Epithelial cell of umbilical artery (primary cell): Measurements from ENCODE around the gene PHYHD1. TPM values are rescaled to one million over a fixed set of nuclear protein-coding genes. Genes with fewer than 3 reads are reported as not detected.

Source experiments
- total RNA-seq: library from RNA; depleted of rRNA; stranded (reverse); fragments of >200 nt; gene quantifications from 2 replicates; pipeline ENCODE4 v1.2.3, GENCODE V29; 2014

Gene PHYHD1
- not detected in 2 replicates for total RNA-seq

DNA sequence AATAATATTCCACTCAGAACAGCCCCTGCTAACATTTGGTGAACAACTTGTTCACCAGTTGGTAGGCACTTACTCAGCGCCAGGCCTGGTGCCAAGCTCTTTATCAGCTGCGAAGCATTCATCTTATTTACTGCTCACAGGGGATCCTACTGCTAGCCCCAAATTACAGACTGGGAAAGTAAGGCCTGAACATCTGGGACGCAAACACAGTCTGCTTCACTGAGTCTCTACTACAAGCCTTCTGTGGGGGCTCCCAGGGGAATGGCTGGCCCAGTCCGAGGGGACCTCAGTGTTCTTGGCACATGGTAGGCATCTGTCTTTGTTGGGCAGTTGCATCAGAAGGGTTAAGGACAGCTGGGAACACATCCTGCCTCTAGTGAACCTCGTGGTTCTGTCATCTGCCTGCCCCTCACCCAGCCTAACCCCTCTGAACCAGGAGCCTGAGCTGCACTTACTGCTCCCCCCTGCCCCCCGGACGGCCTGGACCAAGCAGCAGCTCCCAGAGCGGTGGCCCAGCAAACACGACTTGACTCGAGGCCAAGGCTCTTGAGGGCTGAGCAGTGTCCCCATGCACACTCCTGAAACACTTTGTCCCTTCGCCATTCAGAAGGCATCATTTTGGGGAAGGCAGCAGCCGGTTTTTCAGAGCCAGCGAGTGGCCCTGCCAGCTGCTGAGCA is at the start of gene PHYHD1:
TSS of gene PHYHD1 (plus strand) at position 602 of the 678 bp plus-strand sequence. CDS start 1,342 bp downstream, outside the sequence.

DNA sequence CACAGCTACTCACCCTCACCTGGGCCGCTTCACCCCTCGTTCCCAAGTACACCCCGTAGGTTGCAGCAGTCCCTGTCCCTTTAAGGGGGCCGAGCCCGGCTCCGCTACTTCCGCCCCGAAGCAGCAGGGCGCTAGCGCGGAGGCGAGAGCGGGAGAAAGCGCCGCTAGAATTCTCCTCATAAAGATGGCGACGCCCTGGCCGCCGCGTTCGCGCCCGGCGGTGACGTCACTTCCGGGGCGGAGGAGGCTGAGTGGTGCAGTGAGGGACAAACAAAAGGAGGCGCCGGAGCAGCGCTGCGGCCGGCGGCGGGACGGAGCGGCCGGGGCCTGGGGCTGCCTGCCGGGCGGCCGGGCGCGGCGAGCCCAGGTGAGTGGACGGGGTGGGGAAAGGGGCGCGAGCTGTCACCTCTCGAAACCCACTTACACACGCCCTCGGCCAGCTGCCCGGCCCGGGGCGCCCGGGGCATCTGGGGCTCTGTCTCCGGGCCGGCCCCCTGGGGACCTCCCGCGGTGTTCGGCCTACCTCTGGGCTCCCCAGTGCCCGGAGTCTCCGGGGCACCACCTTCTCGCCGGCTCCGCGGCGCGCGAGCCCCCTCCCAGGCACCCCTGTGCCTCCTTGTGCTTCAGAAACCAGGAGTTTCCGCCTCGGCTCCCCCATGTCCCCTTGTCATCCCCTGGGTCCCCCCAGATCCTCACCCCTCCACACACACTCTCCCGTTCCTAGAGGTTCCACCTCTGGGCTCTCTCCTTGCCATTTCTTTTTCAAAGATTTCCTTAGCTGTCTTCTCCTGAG is 38.7 kb upstream of the PHYHD1 start, which contains the start of the genes KYAT1 and LRRC8A:
TSS of gene KYAT1 (minus strand) at position 67 of the 793 bp plus-strand sequence. CDS start 36,545 bp downstream, outside the sequence.
TSS of gene LRRC8A (plus strand) at position 250 of the 793 bp plus-strand sequence. CDS start 25,032 bp downstream, outside the sequence.

DNA sequence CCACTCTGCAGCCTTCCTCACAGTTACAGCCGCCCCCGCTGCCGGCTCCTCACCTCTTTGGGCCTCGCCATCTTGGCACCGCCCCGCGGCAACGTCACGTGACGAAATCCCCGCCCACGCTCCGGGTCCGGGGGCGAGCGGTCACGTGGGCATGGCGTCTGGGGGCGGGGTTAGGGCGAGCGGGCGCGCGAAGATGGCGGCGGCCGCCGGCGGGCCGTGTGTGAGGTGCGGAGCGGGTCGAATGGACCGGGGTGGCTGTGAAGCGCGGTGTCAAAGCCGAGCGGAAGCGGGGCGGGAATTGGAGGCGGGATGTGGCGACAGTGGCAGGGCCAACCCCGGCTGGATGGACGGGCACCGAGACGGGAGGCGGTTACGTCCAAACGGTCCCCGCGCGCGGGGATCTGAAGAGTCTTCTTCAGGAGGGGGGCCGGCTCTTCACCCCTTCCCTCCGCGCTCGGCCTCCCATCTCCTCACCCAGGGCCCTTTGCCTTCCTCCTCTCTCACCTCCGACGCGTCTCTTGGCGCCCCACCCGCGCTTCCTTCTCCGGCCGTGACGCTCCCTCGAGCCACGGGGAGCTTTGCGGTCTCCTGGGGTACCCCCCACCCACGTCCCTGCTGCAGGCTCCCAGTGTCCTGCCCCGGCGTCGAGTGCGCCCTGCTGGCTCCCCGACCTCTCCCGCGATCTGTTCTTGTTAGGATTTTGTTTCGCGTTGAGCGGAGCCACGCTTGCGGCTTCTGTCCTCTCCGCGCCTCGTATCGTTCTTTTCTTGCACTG is 26.9 kb downstream of the PHYHD1 start, which contains the start of the genes DOLK and NUP188:
TSS of gene DOLK (minus strand) at position 77 of the 775 bp plus-strand sequence. CDS start 300 bp downstream, outside the sequence.
TSS of gene NUP188 (plus strand) at position 173 of the 775 bp plus-strand sequence. CDS start at position 194, 21 bp downstream.

Other genes with a start within 250 kb of the PHYHD1 start
- 594 and 880 TPM in 2 replicates for gene SET, start 231.8 kb upstream of the PHYHD1 start, total RNA-seq
- 17.0 and 17.9 TPM in 2 replicates for gene PKN3, start 218.5 kb upstream of the PHYHD1 start, total RNA-seq
- gene ZDHHC12, start 196.9 kb upstream of the PHYHD1 start, total RNA-seq, result 25.1 and 40.0 TPM in 2 replicates
- gene ZER1, start 149.1 kb upstream of the PHYHD1 start, total RNA-seq, result 8.1 and 13.4 TPM in 2 replicates
- 8.8 and 12.9 TPM in 2 replicates for gene TBC1D13, start 133.7 kb upstream of the PHYHD1 start, total RNA-seq
- 25.2 and 37.7 TPM in 2 replicates for gene ENDOG, start 102.5 kb upstream of the PHYHD1 start, total RNA-seq
- gene SPOUT1, start 91.2 kb upstream of the PHYHD1 start, total RNA-seq, result 17.9 and 23.7 TPM in 2 replicates
- gene KYAT1, start 39.0 kb upstream of the PHYHD1 start, total RNA-seq, result 10.8 and 11.7 TPM in 2 replicates
- gene LRRC8A, start 38.8 kb upstream of the PHYHD1 start, total RNA-seq, result 85.0 and 88.0 TPM in 2 replicates
- 29.6 and 46.4 TPM in 2 replicates for gene DOLK, start 26.6 kb downstream of the PHYHD1 start, total RNA-seq
- gene NUP188, start 26.7 kb downstream of the PHYHD1 start, total RNA-seq, result 32.5 and 35.7 TPM in 2 replicates
- gene SH3GLB2, start 107.3 kb downstream of the PHYHD1 start, total RNA-seq, result 30.5 and 36.1 TPM in 2 replicates
- gene MIGA2, start 115.6 kb downstream of the PHYHD1 start, total RNA-seq, result 17.9 and 19.5 TPM in 2 replicates
- gene DOLPP1, start 160.1 kb downstream of the PHYHD1 start, total RNA-seq, result 8.4 and 10.1 TPM in 2 replicates
- gene CRAT, start 189.8 kb downstream of the PHYHD1 start, total RNA-seq, result 22.3 and 28.3 TPM in 2 replicates
- 78.3 and 89.1 TPM in 2 replicates for gene PTPA, start 190.4 kb downstream of the PHYHD1 start, total RNA-seq